ENCODE results near the gene KRT33B.

The KRT33B gene

GRCh38 chr17:41345992-41346391 is 23.6 kb downstream of the KRT33B start:
- DNase-seq, result no peak

GRCh38 chr17:41343029-41343428 is 26.6 kb downstream of the KRT33B start:
- DNase-seq, result no peak

GRCh38 chr17:41340934-41341861 is 28.4 kb downstream of the KRT33B start:
- DNase-seq, result no peak

- DNase-seq, result no peak
Observed at GRCh38 chr17:41340494-41340893, 29.1 kb downstream of the KRT33B start.

- no peak for DNase-seq
Observed at GRCh38 chr17:41339571-41340172, 29.9 kb downstream of the KRT33B start.

GRCh38 chr17:41338961-41339485 is 30.6 kb downstream of the KRT33B start:
- no peak for DNase-seq

GRCh38 chr17:41335747-41336146 is 33.9 kb downstream of the KRT33B start:
- no peak for DNase-seq

- DNase-seq, result no peak
Observed at GRCh38 chr17:41334385-41335305, 35.0 kb downstream of the KRT33B start.

- no peak for DNase-seq
Observed at GRCh38 chr17:41333836-41334235, 35.8 kb downstream of the KRT33B start.

GRCh38 chr17:41333098-41333497 is 36.5 kb downstream of the KRT33B start:
- DNase-seq, result no peak

GRCh38 chr17:41332239-41332638 is 37.4 kb downstream of the KRT33B start:
- no peak for DNase-seq

GRCh38 chr17:41331606-41332005 is 38.0 kb downstream of the KRT33B start:
- DNase-seq, result no peak

- DNase-seq, result no peak
Observed at GRCh38 chr17:41329279-41329948, 40.2 kb downstream of the KRT33B start.

GRCh38 chr17:41328207-41328606 is 41.4 kb downstream of the KRT33B start:
- no peak for DNase-seq

- DNase-seq, result no peak
Observed at GRCh38 chr17:41327411-41328120, 42.0 kb downstream of the KRT33B start.

- no peak for DNase-seq
Observed at GRCh38 chr17:41326173-41327145, 43.2 kb downstream of the KRT33B start.

GRCh38 chr17:41325611-41326010 is 44.0 kb downstream of the KRT33B start:
- DNase-seq, result no peak

- no peak for DNase-seq
Observed at GRCh38 chr17:41325126-41325525, 44.5 kb downstream of the KRT33B start.

- DNase-seq, result no peak
Observed at GRCh38 chr17:41324180-41325075, 45.2 kb downstream of the KRT33B start.

All from right forelimb (tissue), 1 donor.